ENCODE data around the gene TBCE. TPM values are rescaled to one million over a fixed set of nuclear protein-coding genes. Genes with fewer than 3 reads are reported as not detected.
A peak's percentile ranks its signal among the peaks of the same experiment; 100 is the strongest.

The TBCE gene
- total and polyA plus RNA-seq, 9 of the 15 experiments (the other 6 are each of a cell fraction or from before 2014, with no cell fraction given), result 52.6 to 92.1 (median 82.1) TPM

GRCh38 chr1:235442788-235443429, 75.7 kb downstream of the TBCE start (continued):
- peak; percentile 95 for TF ChIP-seq ZNF592 (IDR thresholded peaks at IDR 0.05)
- no peak for TF ChIP-seq BRF2 (IDR thresholded peaks at IDR 0.05; ENCODE audit: borderline replicate concordance, insufficient read depth, insufficient read length)
- no peak for TF ChIP-seq ZNF282 (CRISPR knock-in tag; IDR thresholded peaks at IDR 0.05)
- TF ChIP-seq TAF7 (tag; IDR thresholded peaks at IDR 0.05), result no peak
- no peak for TF ChIP-seq WHSC1 (IDR thresholded peaks at IDR 0.05; ENCODE audit: low read length)
- TF ChIP-seq TCF3 (CRISPR knock-in tag; IDR thresholded peaks at IDR 0.05), result no peak
- no peak for TF ChIP-seq MLX (CRISPR knock-in tag; conservative IDR thresholded peaks at IDR 0.05)
- no peak for TF ChIP-seq POLR2A (conservative IDR thresholded peaks at IDR 0.05)
- TF ChIP-seq E2F3 (CRISPR knock-in tag; IDR thresholded peaks at IDR 0.05), result no peak
- no peak for TF ChIP-seq RBM25 (IDR thresholded peaks at IDR 0.05; ENCODE audit: low read depth, low read length, severe bottlenecking)
- peak; percentile 78; the same call in 1 of the 2 replicates for TF ChIP-seq ELF4 (CRISPR knock-in tag; IDR thresholded peaks at IDR 0.05)
- peak; percentile 95 for TF ChIP-seq MAFK (IDR thresholded peaks at IDR 0.05; ENCODE audit: low read length)
- TF ChIP-seq KLF10 (CRISPR knock-in tag; IDR thresholded peaks at IDR 0.05), result no peak
- no peak for TF ChIP-seq MTA1 (IDR thresholded peaks at IDR 0.05; ENCODE audit: borderline replicate concordance)
- no peak for TF ChIP-seq SRSF3 (IDR thresholded peaks at IDR 0.05; ENCODE audit: insufficient read depth, low read length)
- TF ChIP-seq CHD2 (IDR thresholded peaks at IDR 0.05; ENCODE audit: low read depth, low read length), result no peak
- no peak for TF ChIP-seq CBX2 (IDR thresholded peaks at IDR 0.05; ENCODE audit: insufficient read depth, low read length, poor library complexity, severe bottlenecking)
- no peak for TF ChIP-seq ZNF121 (CRISPR knock-in tag; conservative IDR thresholded peaks at IDR 0.05)
- TF ChIP-seq MEIS2 (IDR thresholded peaks at IDR 0.05; ENCODE audit: partially characterized antibody), result peak; percentile 51
- peak in 1 of 2 experiments; percentile 32; a peak in 1 of 4 replicates for TF ChIP-seq MNT (conservative IDR thresholded peaks at IDR 0.05)
